HepG2 (cell line): ENCODE results near the gene GCLM. TPM values are rescaled to one million over a fixed set of nuclear protein-coding genes. Genes with fewer than 3 reads are reported as not detected.
A peak's percentile ranks its signal among the peaks of the same experiment; 100 is the strongest.

Experiments
- ATF1 ChIP-seq: IDR thresholded peaks from 2 replicates; pipeline ENCODE4 v1.6.1; 2016; ENCODE audit warnings: mild to moderate bottlenecking, control low read depth
- BATF2 ChIP-seq: sonication (generic); formaldehyde crosslinking; IDR thresholded peaks from 2 replicates; pipeline ENCODE4 v1.8.0; 2022; ENCODE audit warnings: mild to moderate bottlenecking, missing genetic modification reagents, moderate library complexity
- BRD4 ChIP-seq: sonication (generic); formaldehyde crosslinking; IDR thresholded peaks from 2 replicates; pipeline ENCODE4 v1.4.0; 2020; ENCODE audit warnings: missing genetic modification reagents
- CREB1 ChIP-seq, 2 experiments: fragments of 450-650 bp in 1 of 2; IDR thresholded peaks; 2 replicates each; pipeline ENCODE4 v1.6.1; 2016 to 2017; ENCODE audit warnings: control low read depth in 1 of 2, mild to moderate bottlenecking in 1 of 2, missing compliant biosample characterization in 1 of 2, missing genetic modification characterization in 1 of 2
- GPBP1L1 ChIP-seq: sonication (generic); formaldehyde crosslinking; IDR thresholded peaks from 2 replicates; pipeline ENCODE4 v1.5.0; 2020; ENCODE audit warnings: mild to moderate bottlenecking, missing genetic modification reagents
- KAT8 ChIP-seq: IDR thresholded peaks from 2 replicates; pipeline ENCODE4 v1.6.1; 2016; ENCODE audit warnings: missing genetic modification reagents, missing compliant biosample characterization
- MLLT10 ChIP-seq: sonication (generic); formaldehyde crosslinking; IDR thresholded peaks from 2 replicates; pipeline ENCODE4 v1.4.0; 2020; ENCODE audit warnings: missing genetic modification reagents
- MTF1 ChIP-seq: sonication (generic); formaldehyde crosslinking; IDR thresholded peaks from 2 replicates; pipeline ENCODE4 v1.5.0; 2020; ENCODE audit warnings: missing genetic modification reagents
- MZF1 ChIP-seq: sonication (generic); formaldehyde crosslinking; IDR thresholded peaks from 2 replicates; pipeline ENCODE4 v1.8.1; 2023; ENCODE audit warnings: mild to moderate bottlenecking, missing genetic modification reagents, borderline replicate concordance
- NFE2L1 ChIP-seq: sonication (generic); formaldehyde crosslinking; IDR thresholded peaks from 2 replicates; pipeline ENCODE4 v1.4.0; 2020; ENCODE audit warnings: missing genetic modification reagents, mild to moderate bottlenecking, borderline replicate concordance
- NR2C2 ChIP-seq: sonication (generic); formaldehyde crosslinking; IDR thresholded peaks from 2 replicates; pipeline ENCODE4 v1.4.0; 2020; ENCODE audit warnings: missing genetic modification reagents, mild to moderate bottlenecking, moderate library complexity, borderline replicate concordance
- SAP130 ChIP-seq: IDR thresholded peaks from 2 replicates; pipeline ENCODE4 v1.6.1; 2016; ENCODE audit warnings: low read depth
- SNAI1 ChIP-seq: sonication (generic); formaldehyde crosslinking; IDR thresholded peaks from 2 replicates; pipeline ENCODE4 v1.5.0; 2020; ENCODE audit warnings: mild to moderate bottlenecking, missing genetic modification reagents, borderline replicate concordance
- SRSF4 ChIP-seq: fragments of 200-400 bp; formaldehyde crosslinking; IDR thresholded peaks from one replicate; pipeline ENCODE4 v1.6.1; 2018; ENCODE audit warnings: mild to moderate bottlenecking, low read depth, low read length, moderate library complexity; ENCODE audit not compliant: poor library complexity, severe bottlenecking
- TCF7 ChIP-seq: sonication (generic); IDR thresholded peaks from 2 replicates; pipeline ENCODE4 v1.6.1; 2016; ENCODE audit warnings: antibody characterized with exemption, low read depth
- TEAD2 ChIP-seq: sonication (generic); formaldehyde crosslinking; IDR thresholded peaks from 2 replicates; pipeline ENCODE4 v1.9.0; 2021; ENCODE audit warnings: missing genetic modification reagents
- ZKSCAN5 ChIP-seq: sonication (generic); formaldehyde crosslinking; IDR thresholded peaks from 2 replicates; pipeline ENCODE4 v1.5.1; 2020; ENCODE audit warnings: mild to moderate bottlenecking, missing genetic modification reagents
- ZNF20 ChIP-seq: sonication (generic); formaldehyde crosslinking; IDR thresholded peaks from 2 replicates; pipeline ENCODE4 v1.4.0; 2020; ENCODE audit warnings: mild to moderate bottlenecking, moderate library complexity, missing genetic modification reagents
- ZNF207 ChIP-seq: fragments of 450-650 bp; IDR thresholded peaks from 2 replicates; pipeline ENCODE4 v1.6.1; 2016; ENCODE audit warnings: antibody characterized with exemption, borderline replicate concordance
- ZNF407 ChIP-seq: sonication (generic); formaldehyde crosslinking; IDR thresholded peaks from one replicate; pipeline ENCODE4 v1.5.1; 2020; ENCODE audit warnings: mild to moderate bottlenecking, missing genetic modification reagents; ENCODE audit errors: not compliant biosample characterization
- ZNF644 ChIP-seq: IDR thresholded peaks from 2 replicates; pipeline ENCODE4 v1.6.1; 2016; ENCODE audit warnings: low read depth
- ZNF788 ChIP-seq: sonication (generic); formaldehyde crosslinking; IDR thresholded peaks from 2 replicates; pipeline ENCODE4 v1.5.0; 2020; ENCODE audit warnings: mild to moderate bottlenecking, missing genetic modification reagents, borderline replicate concordance
- polyA plus RNA-seq, 8 experiments: library from polyadenylated mRNA; depleted of rRNA in 3 of 8; stranded (reverse) in 7 of 8; unstranded in 1 of 8; fragments of >200 nt; fragmentation: Illumina TruSeq in 4 of 8; extraction: Trizol in 4 of 8; gene quantifications; 2 replicates each; pipeline versions ENCODE4 v1.2.1 to v1.2.3, GENCODE V29; 2011 to 2016; ENCODE audit warnings: low read depth in 4 of 8, missing spikeins in 1 of 8, mixed read lengths in 1 of 8; ENCODE audit not compliant: insufficient read depth in 1 of 8
- total RNA-seq, 5 experiments: library from RNA; depleted of rRNA; stranded (reverse); fragments of >200 nt; fragmentation: Illumina TruSeq; extraction: Trizol; gene quantifications; 2 replicates each; pipeline ENCODE4 v1.2.3, GENCODE V29; 2016; ENCODE audit warnings: low read depth in 1 of 5

GCLM gene
- total and polyA plus RNA-seq, 2 of the 13 experiments (the other 11 are each of a cell fraction or from before 2014, with no cell fraction given), result 8.7 to 29.9 TPM

- TF ChIP-seq MZF1 (CRISPR knock-in tag), result no peak
- 0 out of 2 replicates have a peak, but pooled peaks have one; percentile 30 for TF ChIP-seq SNAI1
- no peak for TF ChIP-seq ZNF207
- TF ChIP-seq NFE2L1, result no peak
- no peak for TF ChIP-seq SAP130
- TF ChIP-seq MTF1 (CRISPR knock-in tag), result no peak
- TF ChIP-seq TEAD2 (CRISPR knock-in tag), result no peak
- TF ChIP-seq ZNF407 (CRISPR knock-in tag), result no peak
- no peak for TF ChIP-seq BATF2 (CRISPR knock-in tag)
- TF ChIP-seq ZKSCAN5 (CRISPR knock-in tag), result no peak
- TF ChIP-seq ATF1 (CRISPR knock-in tag), result no peak
- no peak for TF ChIP-seq SRSF4
- peak; percentile 63; the same call in 1 of the 2 replicates for TF ChIP-seq BRD4
- peak; percentile 7; the same call in 1 of the 2 replicates for TF ChIP-seq KAT8 (CRISPR knock-in tag)
- TF ChIP-seq NR2C2 (CRISPR knock-in tag), result no peak; the same call in 1 of the 2 replicates
- TF ChIP-seq MLLT10, result no peak
- TF ChIP-seq CREB1 (IDR thresholded peaks at IDR 0.05), result no peak
- TF ChIP-seq CREB1 (CRISPR knock-in tag; IDR thresholded peaks at IDR 0.05), result no peak
- no peak for TF ChIP-seq GPBP1L1 (CRISPR knock-in tag)
- no peak for TF ChIP-seq TCF7
- no peak for TF ChIP-seq ZNF644
- TF ChIP-seq ZNF788, result no peak
- no peak for TF ChIP-seq ZNF20 (CRISPR knock-in tag)
These were observed 61.4 kb downstream of the GCLM start (continued) for GRCh38 chr1:93847811-93848288.
